AG10803 (cell line): ENCODE measurements around the gene MARK3.

ENCODE experiments used
- DNase-seq: peaks from one replicate; pipeline ENCODE4 v3.0.0; 2010; ENCODE audit warnings: low read depth
- H3K4me3 ChIP-seq: 2 replicates; pipeline ENCODE4 v1.5.1; 2011; ENCODE audit warnings: mild to moderate bottlenecking, low read length, control low read depth
- CTCF ChIP-seq: conservative IDR thresholded peaks from 2 replicates; pipeline ENCODE4 v1.5.1; 2011; ENCODE audit warnings: mild to moderate bottlenecking, low read length, control low read depth, inconsistent platforms

The MARK3 gene

GRCh38 chr14:103499709-103500108 lies 114.5 kb downstream of the MARK3 start:
- H3K4me3 ChIP-seq, result no peak overlapping the region
- no peak for DNase-seq
- no peak for TF ChIP-seq CTCF

GRCh38 chr14:103500148-103500990 lies 115.2 kb downstream of the MARK3 start:
- no peak overlapping the region for H3K4me3 ChIP-seq
- DNase-seq, result peak; percentile 83
- TF ChIP-seq CTCF, result peak; percentile 94

- TF ChIP-seq CTCF, result no peak
- no peak overlapping the region for H3K4me3 ChIP-seq
- DNase-seq, result no peak
Measured at GRCh38 chr14:103501041-103501870, 116.0 kb downstream of the MARK3 start.

- DNase-seq, result no peak
- no peak for TF ChIP-seq CTCF
- no peak overlapping the region for H3K4me3 ChIP-seq
Measured at GRCh38 chr14:103501921-103502669, 116.9 kb downstream of the MARK3 start.

GRCh38 chr14:103502877-103503276 lies 117.7 kb downstream of the MARK3 start:
- DNase-seq, result no peak
- H3K4me3 ChIP-seq, result no peak overlapping the region
- no peak for TF ChIP-seq CTCF

GRCh38 chr14:103503296-103503695 lies 118.1 kb downstream of the MARK3 start:
- no peak overlapping the region for H3K4me3 ChIP-seq
- TF ChIP-seq CTCF, result no peak
- no peak for DNase-seq
